Endothelial cell of umbilical vein (primary cell): ENCODE data around the gene GAS2L2. TPM values are rescaled to one million over a fixed set of nuclear protein-coding genes. Genes with fewer than 3 reads are reported as not detected.

Experiments used
- BruUV-seq: library from RNA; stranded (reverse); fragments of 400-500 nt; replicated peaks from 2 replicates; lab custom pipeline; 2021; lab: Mats Ljungman, UMichigan
- CTCF ChIA-PET: fragments of 300-600, 350-600 bp; sonication (Branson Sonifier 250); formaldehyde crosslinking; loops from one replicate; lab custom pipeline; 2021; ENCODE audit warnings: antibody characterized with exemption, inconsistent platforms; lab: Charles Lee
- POLR2A ChIA-PET: fragments of 300-600, 350-600 bp; sonication (Branson Sonifier 250); formaldehyde crosslinking; loops from one replicate; lab custom pipeline; 2021; ENCODE audit warnings: antibody characterized with exemption, inconsistent platforms; lab: Charles Lee
- DNase-seq: peaks from one replicate; pipeline ENCODE4 v3.0.0-alpha.2; 2011; ENCODE audit warnings: low read depth, low spot score
- FAIRE-seq: peaks from 2 replicates; lab custom pipeline; 2011; peaks lifted over from hg19 to GRCh38; lab: Jason Lieb, UNC
- H2AFZ ChIP-seq: 2 replicates; pipeline ENCODE4 v1.6.0; 2012; ENCODE audit warnings: low read depth, low read length, control low read depth, inconsistent platforms
- H3K27ac ChIP-seq: 2 replicates; pipeline ENCODE4 v1.5.1; 2011; ENCODE audit warnings: low read depth, mild to moderate bottlenecking, control low read depth, low read length, moderate library complexity; ENCODE audit not compliant: insufficient read depth
- H3K27me3 ChIP-seq, 2 experiments: 2 replicates each; pipeline versions ENCODE4 v1.6.0 to v1.6.1; 2011; ENCODE audit warnings: low read length in 2 of 2, mixed read lengths in 1 of 2; ENCODE audit not compliant: control insufficient read depth in 2 of 2, insufficient read depth in 2 of 2
- H3K36me3 ChIP-seq, 2 experiments: 2 replicates in 1 of 2; 3 replicates in 1 of 2; pipeline ENCODE4 v1.5.1; 2011; ENCODE audit warnings: low read length in 2 of 2, mild to moderate bottlenecking in 1 of 2, moderate library complexity in 1 of 2; ENCODE audit not compliant: control insufficient read depth in 2 of 2, insufficient read depth in 2 of 2; ENCODE audit errors: extremely low read depth in 1 of 2
- H3K4me1 ChIP-seq: 3 replicates; pipeline ENCODE4 v1.5.1; 2011; ENCODE audit warnings: mild to moderate bottlenecking, low read length; ENCODE audit not compliant: control insufficient read depth, insufficient read depth; ENCODE audit errors: extremely low read depth
- H3K4me2 ChIP-seq: 2 replicates; pipeline ENCODE4 v1.6.1; 2011; ENCODE audit warnings: low read length, control low read depth, mixed read lengths; ENCODE audit not compliant: insufficient read depth
- H3K4me3 ChIP-seq, 3 experiments: fragments of 200-600 bp in 1 of 3; sonication (generic), shearing (Covaris generic) in 1 of 3; replicated peaks in 1 of 3; 2 replicates each; pipeline ENCODE4 v1.5.1; 2011 to 2016; ENCODE audit warnings: control low read depth in 3 of 3, low read length in 3 of 3, mild to moderate bottlenecking in 2 of 3, inconsistent platforms in 1 of 3, low read depth in 1 of 3, moderate library complexity in 1 of 3; ENCODE audit not compliant: insufficient read depth in 1 of 3
- H3K79me2 ChIP-seq: 2 replicates; pipeline ENCODE4 v1.6.0; 2012; ENCODE audit warnings: low read length, inconsistent platforms; ENCODE audit not compliant: control insufficient read depth, insufficient read depth
- H3K9ac ChIP-seq: replicated peaks from 2 replicates; pipeline ENCODE3; 2011; ENCODE audit warnings: low read length, control low read depth; ENCODE audit not compliant: insufficient read depth; ENCODE audit errors: extremely low read depth
- H3K9me1 ChIP-seq: replicated peaks from 3 replicates; pipeline ENCODE4 v1.6.0; 2011; ENCODE audit warnings: mild to moderate bottlenecking, low read length; ENCODE audit not compliant: control insufficient read depth, insufficient read depth; ENCODE audit errors: extremely low read depth
- H3K9me3 ChIP-seq: replicated peaks from 2 replicates; pipeline ENCODE4 v1.5.1; 2012; ENCODE audit warnings: low read length, inconsistent platforms; ENCODE audit not compliant: control insufficient read depth, insufficient read depth
- H4K20me1 ChIP-seq: replicated peaks from 2 replicates; pipeline ENCODE3; 2011; ENCODE audit warnings: mild to moderate bottlenecking, low read length; ENCODE audit not compliant: control insufficient read depth, insufficient read depth; ENCODE audit errors: extremely low read depth
- EZH2 ChIP-seq: IDR thresholded peaks from 2 replicates; pipeline ENCODE4 v1.6.1; 2012; ENCODE audit warnings: borderline replicate concordance, low read depth, mild to moderate bottlenecking, moderate library complexity, low read length, inconsistent platforms; ENCODE audit not compliant: severe bottlenecking
- FOS ChIP-seq: IDR thresholded peaks from 2 replicates; pipeline ENCODE4 v1.6.1; 2011; ENCODE audit warnings: mild to moderate bottlenecking, low read length, moderate library complexity, borderline replicate concordance; ENCODE audit not compliant: insufficient read depth
- GATA2 ChIP-seq: IDR thresholded peaks from 2 replicates; pipeline ENCODE4 v1.7.0; 2011; ENCODE audit warnings: low read depth, mild to moderate bottlenecking, moderate library complexity, mixed read lengths, low read length; ENCODE audit not compliant: insufficient read length, insufficient read depth
- MYC ChIP-seq: IDR thresholded peaks from one replicate; pipeline ENCODE4 v1.6.1; 2011; ENCODE audit warnings: mild to moderate bottlenecking, low read depth, low read length
- POLR2A ChIP-seq: IDR thresholded peaks from 2 replicates; pipeline ENCODE4 v1.6.1; 2012; ENCODE audit warnings: low read depth, mild to moderate bottlenecking, control low read depth, low read length
- POLR2AphosphoS5 ChIP-seq: IDR thresholded peaks from 2 replicates; pipeline ENCODE4 v1.6.1; 2012; ENCODE audit warnings: low read depth, mild to moderate bottlenecking, control low read depth, low read length, moderate library complexity; ENCODE audit not compliant: insufficient read depth
- dilution Hi-C: fragments of 300-500 bp; cut with MboI; formaldehyde crosslinking; loops from one replicate; pipeline ENCODE4 v1.15.0; 2019; ENCODE audit warnings: low sequenced_read_pairs; ENCODE audit not compliant: extremely low pct_ligation_motif_present
- intact Hi-C: fragments of 100-400 bp; cut with micrococcal nuclease; formaldehyde crosslinking; loops from one replicate; pipeline ENCODE4 v1.10.0; 2022
- polyA plus RNA-seq, 4 experiments: library from polyadenylated mRNA; depleted of rRNA in 3 of 4; stranded (reverse) in 3 of 4; unstranded in 1 of 4; fragments of >200 nt; gene quantifications; 2 replicates each; pipeline versions ENCODE4 v1.2.1 to v1.2.3, GENCODE V29; 2011 to 2012; ENCODE audit warnings: missing spikeins in 1 of 4
- total RNA-seq: library from RNA; stranded (reverse); gene quantifications from 2 replicates; pipeline ENCODE4 v1.2.3, GENCODE V29; 2021
- TF ChIP-seq, protein P1 (sequence below): IDR thresholded peaks from 2 replicates; pipeline ENCODE4 v1.6.1; 2011; ENCODE audit not compliant: insufficient read depth, insufficient read length
- TF ChIP-seq, protein P2 (sequence below), 2 donors: IDR thresholded peaks; 1 replicate in 1 of 2; 2 replicates in 1 of 2; pipeline ENCODE4 v1.5.1; 2011; ENCODE audit warnings: low read length in 2 of 2, mild to moderate bottlenecking in 2 of 2, moderate library complexity in 2 of 2, control low read depth in 1 of 2, inconsistent platforms in 1 of 2, low read depth in 1 of 2; ENCODE audit not compliant: insufficient read depth in 1 of 2; ENCODE audit errors: extremely low read depth in 1 of 2

The GAS2L2 gene
- total and polyA plus RNA-seq, 2 donors (not counting 3 experiments of a cell fraction or from before 2014, with no cell fraction given), result not detected

DNA sequence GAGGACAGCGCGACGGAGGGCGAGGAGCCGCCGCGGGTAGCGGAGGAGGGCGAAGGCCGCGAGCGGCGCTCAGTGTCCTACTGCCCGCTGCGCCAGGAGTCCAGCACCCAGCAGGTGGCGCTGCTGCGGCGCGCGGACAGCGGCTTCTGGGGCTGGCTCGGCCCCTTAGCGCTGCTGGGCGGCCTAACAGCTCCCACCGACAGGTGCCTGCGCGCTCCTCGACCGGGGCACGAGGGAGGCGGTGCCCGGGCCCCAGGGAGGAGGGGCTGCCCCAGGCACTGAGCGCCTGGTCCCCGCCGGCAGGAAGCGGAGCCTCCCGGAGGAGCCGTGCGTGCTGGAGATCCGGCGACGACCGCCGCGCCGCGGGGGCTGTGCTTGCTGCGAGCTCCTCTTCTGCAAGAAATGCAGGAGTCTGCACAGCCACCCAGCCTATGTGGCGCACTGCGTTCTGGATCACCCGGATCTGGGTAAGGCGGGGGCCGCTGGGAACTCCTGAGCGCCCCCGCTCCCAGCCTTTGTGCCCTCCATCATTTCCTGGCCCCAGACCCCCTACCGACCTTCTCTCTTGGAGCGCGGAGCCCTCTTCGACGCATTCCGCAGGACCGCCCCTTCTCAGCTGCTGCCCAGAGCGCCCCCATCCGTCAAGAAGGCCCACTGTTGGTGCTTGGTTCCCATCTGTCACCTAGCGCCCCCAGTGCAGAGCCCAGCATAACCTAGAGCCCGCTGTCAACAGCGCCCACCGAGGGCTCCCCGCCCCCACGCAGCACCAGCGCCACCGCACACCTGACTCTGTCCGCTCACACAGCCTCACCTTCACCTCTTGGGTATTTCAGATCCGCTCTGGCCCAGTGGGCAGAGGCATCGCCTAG lies 11.3 kb upstream of the GAS2L2 start:
- POLR2A ChIA-PET, result interaction anchor here (0.6 to 2.3 kb wide), 2 partner anchors 45 to 48 kb away, joined by 3 to 39 read pairs; partner anchors contain the start of gene TAF15
- no peaks in the 10 kb centered on the region for H3K79me2 ChIP-seq
- peaks cover 1 to 2% of the 10 kb centered on the region in 2 experiments for H3K27me3 ChIP-seq
- intact Hi-C loops (loop anchor here (1.0 kb wide), 3 partner anchors 10 to 45 kb away; partner anchors contain the start of gene TAF15), dilution Hi-C loops (no loop called here)
- no peak overlapping the region for H3K27ac ChIP-seq
- BruUV-seq, result no TSS peak
- H3K4me1 ChIP-seq, result peaks cover 7% of the 10 kb centered on the region
- H2AFZ ChIP-seq, result peak overlapping the region; percentile 92
- peak overlapping the region; percentile 85 for H3K4me2 ChIP-seq
- DNase-seq (peak; percentile 90), FAIRE-seq (no peak)
- TF ChIP-seq POLR2A (peak; percentile 49), POLR2AphosphoS5 (peak; percentile 62), GATA2 (no peak), FOS (no peak), MYC (no peak), EZH2 (no peak)
- TF ChIP-seq, protein P1, sequence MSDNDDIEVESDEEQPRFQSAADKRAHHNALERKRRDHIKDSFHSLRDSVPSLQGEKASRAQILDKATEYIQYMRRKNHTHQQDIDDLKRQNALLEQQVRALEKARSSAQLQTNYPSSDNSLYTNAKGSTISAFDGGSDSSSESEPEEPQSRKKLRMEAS, result no peak
- TF ChIP-seq, protein P2, sequence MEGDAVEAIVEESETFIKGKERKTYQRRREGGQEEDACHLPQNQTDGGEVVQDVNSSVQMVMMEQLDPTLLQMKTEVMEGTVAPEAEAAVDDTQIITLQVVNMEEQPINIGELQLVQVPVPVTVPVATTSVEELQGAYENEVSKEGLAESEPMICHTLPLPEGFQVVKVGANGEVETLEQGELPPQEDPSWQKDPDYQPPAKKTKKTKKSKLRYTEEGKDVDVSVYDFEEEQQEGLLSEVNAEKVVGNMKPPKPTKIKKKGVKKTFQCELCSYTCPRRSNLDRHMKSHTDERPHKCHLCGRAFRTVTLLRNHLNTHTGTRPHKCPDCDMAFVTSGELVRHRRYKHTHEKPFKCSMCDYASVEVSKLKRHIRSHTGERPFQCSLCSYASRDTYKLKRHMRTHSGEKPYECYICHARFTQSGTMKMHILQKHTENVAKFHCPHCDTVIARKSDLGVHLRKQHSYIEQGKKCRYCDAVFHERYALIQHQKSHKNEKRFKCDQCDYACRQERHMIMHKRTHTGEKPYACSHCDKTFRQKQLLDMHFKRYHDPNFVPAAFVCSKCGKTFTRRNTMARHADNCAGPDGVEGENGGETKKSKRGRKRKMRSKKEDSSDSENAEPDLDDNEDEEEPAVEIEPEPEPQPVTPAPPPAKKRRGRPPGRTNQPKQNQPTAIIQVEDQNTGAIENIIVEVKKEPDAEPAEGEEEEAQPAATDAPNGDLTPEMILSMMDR (IDR thresholded peaks at IDR 0.05; ENCODE audit: extremely low read depth in 1 of 2, insufficient read depth in 1 of 2, low read depth in 1 of 2, low read length in 2 of 2), result peak; percentile 98 to 99
- H3K9me1 ChIP-seq, result no peaks in the 10 kb centered on the region
- H3K36me3 ChIP-seq, result no peaks in the 10 kb centered on the region
- CTCF ChIA-PET, result interaction anchor here (0.6 to 8.5 kb wide), 47 partner anchors 8 to 391 kb away, joined by 3 to 453 read pairs (median 4); partner anchors contain the start of genes GAS2L2, MMP28, RASL10B and SLFN11
- no peaks in the 10 kb centered on the region for H4K20me1 ChIP-seq
- H3K9ac ChIP-seq, result no peak overlapping the region
- H3K9me3 ChIP-seq, result no peaks in the 10 kb centered on the region
- H3K4me3 ChIP-seq, result peak overlapping the region; percentile 19 to 50 (median 36)
